ENCODE measurements around the gene GRIK5.
"Not testable (repeated sequence)": the region's sequence is repeated elsewhere in the genome, so short reads cannot be mapped to it uniquely, and the experiment has no call there.

GRIK5 gene

GRCh38 chr19:42051166-42052115, 18.6 kb downstream of the GRIK5 start:
- no peak for DNase-seq (ENCODE audit: low read depth)

GRCh38 chr19:42048992-42049391, 21.0 kb downstream of the GRIK5 start:
- no peak for DNase-seq (ENCODE audit: low read depth)

GRCh38 chr19:42045575-42045974, 24.4 kb downstream of the GRIK5 start:
- DNase-seq (ENCODE audit: low read depth) = no peak

GRCh38 chr19:42042455-42043170, 27.4 kb downstream of the GRIK5 start:
- DNase-seq (ENCODE audit: low read depth) = no peak

GRCh38 chr19:42040491-42040890, 29.5 kb downstream of the GRIK5 start:
- not testable (repeated sequence) for DNase-seq (ENCODE audit: low read depth)

- no peak for DNase-seq (ENCODE audit: low read depth)
Observed at GRCh38 chr19:42040031-42040430, 30.0 kb downstream of the GRIK5 start.

GRCh38 chr19:42038666-42039065, 31.3 kb downstream of the GRIK5 start:
- no peak for DNase-seq (ENCODE audit: low read depth)

- no peak for DNase-seq (ENCODE audit: low read depth)
Observed at GRCh38 chr19:42037649-42038048, 32.4 kb downstream of the GRIK5 start.

GRCh38 chr19:42034640-42035391, 35.2 kb downstream of the GRIK5 start:
- peak; percentile 29 for DNase-seq (ENCODE audit: low read depth)

- no peak for DNase-seq (ENCODE audit: low read depth)
Observed at GRCh38 chr19:42033413-42033812, 36.6 kb downstream of the GRIK5 start.

GRCh38 chr19:42032431-42032830, 37.6 kb downstream of the GRIK5 start:
- DNase-seq (ENCODE audit: low read depth) = no peak

- no peak for DNase-seq (ENCODE audit: low read depth)
Observed at GRCh38 chr19:42030645-42031440, 39.2 kb downstream of the GRIK5 start.

- no peak for DNase-seq (ENCODE audit: low read depth)
Observed at GRCh38 chr19:42028304-42029216, 41.4 kb downstream of the GRIK5 start.

- peak; percentile 78 for DNase-seq (ENCODE audit: low read depth)
Observed at GRCh38 chr19:42024622-42025111, 45.3 kb downstream of the GRIK5 start.

- DNase-seq (ENCODE audit: low read depth) = no peak
Observed at GRCh38 chr19:42023943-42024260, 46.1 kb downstream of the GRIK5 start.

- peak; percentile 27 for DNase-seq (ENCODE audit: low read depth)
Observed at GRCh38 chr19:42023121-42023942, 46.7 kb downstream of the GRIK5 start.

GRCh38 chr19:42022616-42023015, 47.4 kb downstream of the GRIK5 start:
- no peak for DNase-seq (ENCODE audit: low read depth)

GRCh38 chr19:42021185-42021584, 48.8 kb downstream of the GRIK5 start:
- no peak for DNase-seq (ENCODE audit: low read depth)

GRCh38 chr19:42018503-42019193, 51.4 kb downstream of the GRIK5 start:
- DNase-seq (ENCODE audit: low read depth) = no peak
